Kidney (tissue), 14 donors: ENCODE measurements around the gene RIN3. TPM values are rescaled to one million over a fixed set of nuclear protein-coding genes. Genes with fewer than 3 reads are reported as not detected.

Experiments used
- DNase-seq, 5 donors: peaks; one replicate each; pipeline ENCODE4 v3.0.0-alpha.2; 2013 to 2020
- FAIRE-seq: peaks from 2 replicates; lab custom pipeline; 2012; peaks lifted over from hg19 to GRCh38; lab: Jason Lieb, UNC
- H3K27ac ChIP-seq, 2 donors: one replicate each; pipeline ENCODE4 v1.7.0; 2013; ENCODE audit warnings: low read depth in 2 of 2, low read length in 2 of 2, inconsistent platforms in 1 of 2
- H3K27me3 ChIP-seq: one replicate; pipeline ENCODE4 v1.7.1; 2013; ENCODE audit warnings: low read length, inconsistent platforms; ENCODE audit not compliant: control insufficient read depth, insufficient read depth
- H3K36me3 ChIP-seq, 3 donors: one replicate each; pipeline versions ENCODE4 v1.7.0 to v1.7.1; 2013; ENCODE audit warnings: low read length in 3 of 3, control low read depth in 1 of 3, inconsistent platforms in 1 of 3; ENCODE audit not compliant: insufficient read depth in 3 of 3, control insufficient read depth in 2 of 3
- H3K4me1 ChIP-seq, 3 donors: one replicate each; pipeline versions ENCODE4 v1.7.0 to v1.7.1; 2013; ENCODE audit warnings: low read length in 3 of 3, inconsistent platforms in 1 of 3, low read depth in 1 of 3; ENCODE audit not compliant: control insufficient read depth in 2 of 3, insufficient read depth in 2 of 3
- H3K4me3 ChIP-seq, 3 donors: one replicate each; pipeline versions ENCODE4 v1.7.0 to v1.8.1; 2013; ENCODE audit warnings: low read length in 3 of 3, control low read depth in 1 of 3, inconsistent platforms in 1 of 3
- H3K9ac ChIP-seq, 3 donors: one replicate each; pipeline versions ENCODE4 v1.7.0 to v1.7.1; 2013; ENCODE audit warnings: low read length in 3 of 3, control low read depth in 1 of 3, inconsistent platforms in 1 of 3
- H3K9me3 ChIP-seq, 3 donors: one replicate each; pipeline versions ENCODE4 v1.7.0 to v1.7.1; 2013; ENCODE audit warnings: low read length in 3 of 3, control low read depth in 1 of 3, inconsistent platforms in 1 of 3; ENCODE audit not compliant: control insufficient read depth in 2 of 3, insufficient read depth in 1 of 3
- intact Hi-C: fragments of 100-400 bp; cut with DNase I; formaldehyde crosslinking; loops from one replicate; pipeline ENCODE4 v1.11.1; 2022
- polyA plus RNA-seq: library from polyadenylated mRNA; stranded (reverse); fragments of 350-450 nt; fragmentation: Illumina TruSeq; extraction: RNeasy Lipid Tissue Mini Kit (QIAGEN cat#74804); gene quantifications from one replicate; pipeline ENCODE4 v1.2.3, GENCODE V29; 2014; ENCODE audit warnings: low read depth, low replicate concordance; ENCODE audit not compliant: insufficient read depth
- total RNA-seq: library from RNA; stranded (reverse); fragmentation: NEBNext Ultra II Directional; extraction: Animal tissue kit (Norgen Biotek cat#: 25700); gene quantifications from one replicate; pipeline ENCODE4 v1.2.1, GENCODE V29; 2021
- TF ChIP-seq, protein P1 (sequence below): IDR thresholded peaks from 3 replicates; pipeline ENCODE4 v1.5.1; 2012; ENCODE audit warnings: mild to moderate bottlenecking, moderate library complexity, borderline replicate concordance; ENCODE audit not compliant: insufficient read depth; ENCODE audit errors: extremely low read depth
- donor health status: control.
- donor health status: control.
- donor health status: control.
- donor health status: control.
- donor health status: control.
- donor health status: DM: yes; HTN: yes; CAD: no.
- donor health status: Normal renal cell carcinoma (clear cell type).

Gene RIN3
- total and polyA plus RNA-seq, 2 donors from 2014 or later = 7.1 to 30.4 TPM

DNA sequence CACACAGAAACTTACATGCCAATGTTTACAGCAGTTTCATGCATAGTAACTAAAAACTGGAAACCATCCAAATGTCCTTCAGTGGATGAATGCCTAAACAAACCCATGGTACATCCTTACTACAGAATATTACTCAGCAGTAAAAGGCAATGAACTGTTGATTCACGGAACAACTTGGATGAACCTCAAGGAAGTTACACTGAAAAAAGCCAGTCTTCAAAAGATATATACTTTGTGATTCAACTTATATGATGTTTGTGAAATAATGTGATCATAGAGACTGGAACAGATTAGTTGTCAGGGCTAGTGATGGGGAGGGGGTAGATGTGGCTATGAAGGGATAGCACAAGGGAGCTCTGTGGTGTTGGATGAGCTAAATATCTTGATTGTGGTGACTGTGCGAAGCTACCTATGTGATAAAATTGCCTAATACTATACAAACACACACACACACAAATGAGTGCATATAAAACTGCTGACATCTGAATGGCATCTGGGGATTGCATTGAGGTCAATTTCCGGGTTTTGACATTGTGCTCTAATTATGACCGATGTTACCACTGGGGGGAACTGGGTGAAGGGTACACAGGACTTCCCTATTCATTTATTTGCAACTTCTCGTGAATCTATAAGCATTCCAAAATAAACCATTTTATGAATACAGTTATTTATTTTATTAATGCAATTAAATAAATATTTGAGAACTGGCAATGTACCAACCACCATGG, 94.3 kb downstream of the RIN3 start:
- TF ChIP-seq, protein P1, sequence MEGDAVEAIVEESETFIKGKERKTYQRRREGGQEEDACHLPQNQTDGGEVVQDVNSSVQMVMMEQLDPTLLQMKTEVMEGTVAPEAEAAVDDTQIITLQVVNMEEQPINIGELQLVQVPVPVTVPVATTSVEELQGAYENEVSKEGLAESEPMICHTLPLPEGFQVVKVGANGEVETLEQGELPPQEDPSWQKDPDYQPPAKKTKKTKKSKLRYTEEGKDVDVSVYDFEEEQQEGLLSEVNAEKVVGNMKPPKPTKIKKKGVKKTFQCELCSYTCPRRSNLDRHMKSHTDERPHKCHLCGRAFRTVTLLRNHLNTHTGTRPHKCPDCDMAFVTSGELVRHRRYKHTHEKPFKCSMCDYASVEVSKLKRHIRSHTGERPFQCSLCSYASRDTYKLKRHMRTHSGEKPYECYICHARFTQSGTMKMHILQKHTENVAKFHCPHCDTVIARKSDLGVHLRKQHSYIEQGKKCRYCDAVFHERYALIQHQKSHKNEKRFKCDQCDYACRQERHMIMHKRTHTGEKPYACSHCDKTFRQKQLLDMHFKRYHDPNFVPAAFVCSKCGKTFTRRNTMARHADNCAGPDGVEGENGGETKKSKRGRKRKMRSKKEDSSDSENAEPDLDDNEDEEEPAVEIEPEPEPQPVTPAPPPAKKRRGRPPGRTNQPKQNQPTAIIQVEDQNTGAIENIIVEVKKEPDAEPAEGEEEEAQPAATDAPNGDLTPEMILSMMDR = no peak
- Histone ChIP-seq H3K36me3 (no peaks in the 10 kb centered on the region), H3K9ac (no peak overlapping the region), H3K4me1 (no peaks in the 10 kb centered on the region), H3K27ac (no peak overlapping the region), H3K9me3 (no peaks in the 10 kb centered on the region), H3K27me3 (no peaks in the 10 kb centered on the region), H3K4me3 (no peak overlapping the region)
- FAIRE-seq = no peak
- intact Hi-C loops = no loop called here
- no peak for DNase-seq

DNA sequence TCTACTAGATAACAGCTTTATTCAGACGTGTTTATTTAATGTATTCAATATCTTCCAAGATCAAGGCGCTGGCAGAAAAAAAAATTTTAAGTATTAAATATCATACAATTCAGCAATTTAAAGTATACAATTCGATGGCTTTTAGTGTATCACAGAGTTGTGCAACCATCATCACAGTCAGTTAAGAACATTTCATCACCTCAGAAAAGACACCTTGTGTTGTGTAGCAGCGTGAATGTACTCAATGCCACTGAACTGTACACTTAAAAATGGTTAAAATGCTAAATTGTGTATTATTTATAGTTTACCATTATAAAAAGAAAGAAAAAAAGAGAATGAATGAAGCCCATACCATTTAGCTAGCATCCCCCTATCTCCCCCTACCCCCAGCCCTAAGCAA, 96.4 kb downstream of the RIN3 start:
- no peak for DNase-seq
- H3K27me3 ChIP-seq = no peaks in the 10 kb centered on the region
- H3K4me1 ChIP-seq = no peaks in the 10 kb centered on the region
- no peak overlapping the region for H3K4me3 ChIP-seq
- FAIRE-seq = no peak
- TF ChIP-seq, protein P1 = no peak
- H3K36me3 ChIP-seq = no peaks in the 10 kb centered on the region
- H3K27ac ChIP-seq = no peak overlapping the region
- H3K9ac ChIP-seq = no peak overlapping the region
- no peaks in the 10 kb centered on the region for H3K9me3 ChIP-seq
- intact Hi-C loops = no loop called here

DNA sequence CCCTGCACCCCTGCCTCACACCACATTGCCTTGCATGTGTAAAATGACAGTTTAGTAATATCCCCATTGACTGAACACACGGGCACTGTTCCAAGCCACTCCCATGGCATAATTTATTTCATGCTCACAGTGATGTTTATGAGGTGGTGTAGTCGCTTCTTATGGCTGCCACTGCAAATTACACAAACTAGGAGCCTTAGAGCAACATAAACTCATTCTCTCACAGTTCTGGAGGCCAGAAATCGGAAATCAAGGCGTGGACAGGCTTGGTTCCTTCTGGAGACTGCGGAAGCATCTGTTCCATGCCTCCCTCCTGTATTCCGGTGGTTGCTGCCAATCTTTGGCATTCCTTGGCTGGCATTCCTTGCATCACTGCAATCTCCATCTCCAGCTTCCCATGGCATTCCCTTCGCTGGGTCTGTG, 97.3 kb downstream of the RIN3 start:
- H3K4me1 ChIP-seq = no peaks in the 10 kb centered on the region
- no peak overlapping the region for H3K4me3 ChIP-seq
- no peak for FAIRE-seq
- no peaks in the 10 kb centered on the region for H3K27me3 ChIP-seq
- TF ChIP-seq, protein P1 = no peak
- H3K36me3 ChIP-seq = no peaks in the 10 kb centered on the region
- intact Hi-C loops = no loop called here
- H3K27ac ChIP-seq = no peak overlapping the region
- no peak overlapping the region for H3K9ac ChIP-seq
- no peaks in the 10 kb centered on the region for H3K9me3 ChIP-seq
- DNase-seq = no peak
